Measurements from ENCODE around the gene NDNF.

Gene NDNF

GRCh38 chr4:121070696-121071639 lies 1.4 kb downstream of the NDNF start:
- DNase-seq: peak; percentile 7

- DNase-seq: no peak
These were observed 2.1 kb downstream of the NDNF start for GRCh38 chr4:121070274-121070673.

- no peak for DNase-seq
These were observed 2.9 kb downstream of the NDNF start for GRCh38 chr4:121069430-121069829.

GRCh38 chr4:121064482-121064881 lies 7.9 kb downstream of the NDNF start:
- DNase-seq: no peak

GRCh38 chr4:121062521-121062920 lies 9.8 kb downstream of the NDNF start:
- no peak for DNase-seq

- no peak for DNase-seq
These were observed 10.5 kb downstream of the NDNF start for GRCh38 chr4:121061861-121062260.

- no peak for DNase-seq
These were observed 11.1 kb downstream of the NDNF start for GRCh38 chr4:121061215-121061614.

- DNase-seq: no peak
These were observed 14.8 kb downstream of the NDNF start for GRCh38 chr4:121057466-121057922.

GRCh38 chr4:121056066-121056465 lies 16.3 kb downstream of the NDNF start:
- no peak for DNase-seq

- no peak for DNase-seq
These were observed 18.0 kb downstream of the NDNF start for GRCh38 chr4:121054373-121054772.

GRCh38 chr4:121053601-121054143 lies 18.7 kb downstream of the NDNF start:
- no peak for DNase-seq

GRCh38 chr4:121050300-121050699 lies 22.0 kb downstream of the NDNF start:
- DNase-seq: no peak

GRCh38 chr4:121049072-121049599 lies 23.2 kb downstream of the NDNF start:
- DNase-seq: no peak

GRCh38 chr4:121048165-121048564 lies 24.2 kb downstream of the NDNF start:
- no peak for DNase-seq

- no peak for DNase-seq
These were observed 30.8 kb downstream of the NDNF start for GRCh38 chr4:121041307-121042090.

GRCh38 chr4:121034017-121034416 lies 38.3 kb downstream of the NDNF start:
- DNase-seq: no peak

GRCh38 chr4:121030711-121031110 lies 41.6 kb downstream of the NDNF start:
- no peak for DNase-seq

- DNase-seq: no peak
These were observed 42.2 kb downstream of the NDNF start for GRCh38 chr4:121030131-121030530.

- no peak for DNase-seq
These were observed 46.3 kb downstream of the NDNF start for GRCh38 chr4:121026034-121026433.

- no peak for DNase-seq
These were observed 46.8 kb downstream of the NDNF start for GRCh38 chr4:121025540-121025939.

GRCh38 chr4:121018543-121018942 lies 53.8 kb downstream of the NDNF start:
- DNase-seq: no peak

- no peak for DNase-seq
These were observed 55.7 kb downstream of the NDNF start for GRCh38 chr4:121016611-121017010.

- no peak for DNase-seq
These were observed 56.9 kb downstream of the NDNF start for GRCh38 chr4:121015421-121015820.

Measured in stimulated activated CD4-positive, alpha-beta T cell treated with anti-CD3 and anti-CD28 coated beads, Interleukin-12 subunit alpha, Interleukin-12 subunit beta, amount 100 ng/mL, for 4 hours (primary cell).